ENCODE results near the gene CDH1.
"Not testable (repeated sequence)": the region's sequence is repeated elsewhere in the genome, so short reads cannot be mapped to it uniquely, and the experiment has no call there.

Gene CDH1
- 3.5 to 3.9 reads per million in 2 donors for total RNA-seq

GRCh38 chr16:68737046-68737729 is at the start of gene CDH1:
Gene CDH1 (plus strand): TSS chr16:68737292. CDS start chr16:68737416, 124 bp downstream.
- DNase-seq = no peak

GRCh38 chr16:68689921-68690320 is 47.2 kb upstream of the CDH1 start:
- DNase-seq = no peak

GRCh38 chr16:68695575-68695974 is 41.5 kb upstream of the CDH1 start:
- no peak for DNase-seq

- DNase-seq = no peak
Observed at GRCh38 chr16:68696514-68696913, 40.6 kb upstream of the CDH1 start.

GRCh38 chr16:68698091-68698490 is 39.0 kb upstream of the CDH1 start:
- no peak for DNase-seq

- DNase-seq = no peak
Observed at GRCh38 chr16:68700120-68700519, 37.0 kb upstream of the CDH1 start.

- DNase-seq = no peak
Observed at GRCh38 chr16:68700831-68701230, 36.3 kb upstream of the CDH1 start.

- DNase-seq = no peak
Observed at GRCh38 chr16:68704232-68704867, 32.7 kb upstream of the CDH1 start.

- DNase-seq = no peak
Observed at GRCh38 chr16:68707340-68708152, 29.5 kb upstream of the CDH1 start.

GRCh38 chr16:68710211-68710610 is 26.9 kb upstream of the CDH1 start:
- DNase-seq = no peak

GRCh38 chr16:68711421-68712139 is 25.5 kb upstream of the CDH1 start:
- DNase-seq = no peak

GRCh38 chr16:68713361-68713760 is 23.7 kb upstream of the CDH1 start:
- no peak for DNase-seq

- DNase-seq = no peak
Observed at GRCh38 chr16:68715471-68715870, 21.6 kb upstream of the CDH1 start.

- not testable (repeated sequence) for DNase-seq
Observed at GRCh38 chr16:68716516-68716915, 20.6 kb upstream of the CDH1 start.

- DNase-seq = no peak
Observed at GRCh38 chr16:68717684-68718083, 19.4 kb upstream of the CDH1 start.

GRCh38 chr16:68718590-68718989 is 18.5 kb upstream of the CDH1 start:
- no peak for DNase-seq

- DNase-seq = no peak
Observed at GRCh38 chr16:68719993-68720489, 17.1 kb upstream of the CDH1 start.

GRCh38 chr16:68722119-68723024 is 14.7 kb upstream of the CDH1 start:
- DNase-seq = no peak

GRCh38 chr16:68724797-68725196 is 12.3 kb upstream of the CDH1 start:
- DNase-seq = no peak

- DNase-seq = no peak
Observed at GRCh38 chr16:68728523-68728922, 8.6 kb upstream of the CDH1 start.

GRCh38 chr16:68731637-68732036 is 5.5 kb upstream of the CDH1 start:
- DNase-seq = no peak
